Measurements from ENCODE around the gene VPS33A.
A peak's percentile ranks its signal among the peaks of the same experiment; 100 is the strongest.

The VPS33A gene

DNA sequence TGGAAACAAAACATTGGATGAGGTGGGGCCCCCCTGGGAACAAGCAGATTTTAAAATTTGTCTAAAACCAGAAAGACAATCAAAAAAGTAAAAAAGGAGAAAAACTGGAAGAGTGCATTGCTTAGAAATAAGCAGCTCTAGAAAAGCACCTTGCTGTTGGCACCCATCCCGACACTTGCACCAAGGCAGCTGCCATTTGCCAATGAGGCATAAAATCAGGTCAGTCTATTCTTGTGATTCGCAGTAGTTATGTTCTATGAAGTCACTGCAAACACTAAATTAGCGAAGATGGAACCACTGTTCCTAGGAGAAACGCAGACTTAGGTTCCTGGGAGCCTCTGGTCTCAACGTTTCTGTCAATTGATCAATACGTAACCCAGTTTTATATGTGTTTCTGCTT is 16.2 kb downstream of the VPS33A start:
- no peak for DNase-seq

DNA sequence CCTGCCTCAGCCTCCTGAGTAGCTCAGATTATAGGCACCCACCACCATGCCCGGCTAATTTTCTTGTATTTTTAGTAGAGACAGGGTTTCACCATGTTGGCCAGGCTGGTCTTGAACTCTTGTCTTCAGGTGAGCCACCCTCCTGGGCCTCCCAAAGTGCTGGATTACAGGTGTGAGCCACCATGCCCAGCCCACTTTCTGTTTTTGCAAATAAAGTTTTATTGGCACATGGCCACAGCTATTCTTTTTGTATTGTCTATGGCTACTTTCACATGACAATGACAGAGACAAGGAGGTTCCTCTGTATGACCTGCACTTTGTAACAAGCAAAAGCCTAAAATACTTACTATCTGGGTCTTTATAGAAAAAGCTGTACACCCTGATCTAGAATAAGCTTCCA is 20.7 kb downstream of the VPS33A start:
- DNase-seq: no peak

DNA sequence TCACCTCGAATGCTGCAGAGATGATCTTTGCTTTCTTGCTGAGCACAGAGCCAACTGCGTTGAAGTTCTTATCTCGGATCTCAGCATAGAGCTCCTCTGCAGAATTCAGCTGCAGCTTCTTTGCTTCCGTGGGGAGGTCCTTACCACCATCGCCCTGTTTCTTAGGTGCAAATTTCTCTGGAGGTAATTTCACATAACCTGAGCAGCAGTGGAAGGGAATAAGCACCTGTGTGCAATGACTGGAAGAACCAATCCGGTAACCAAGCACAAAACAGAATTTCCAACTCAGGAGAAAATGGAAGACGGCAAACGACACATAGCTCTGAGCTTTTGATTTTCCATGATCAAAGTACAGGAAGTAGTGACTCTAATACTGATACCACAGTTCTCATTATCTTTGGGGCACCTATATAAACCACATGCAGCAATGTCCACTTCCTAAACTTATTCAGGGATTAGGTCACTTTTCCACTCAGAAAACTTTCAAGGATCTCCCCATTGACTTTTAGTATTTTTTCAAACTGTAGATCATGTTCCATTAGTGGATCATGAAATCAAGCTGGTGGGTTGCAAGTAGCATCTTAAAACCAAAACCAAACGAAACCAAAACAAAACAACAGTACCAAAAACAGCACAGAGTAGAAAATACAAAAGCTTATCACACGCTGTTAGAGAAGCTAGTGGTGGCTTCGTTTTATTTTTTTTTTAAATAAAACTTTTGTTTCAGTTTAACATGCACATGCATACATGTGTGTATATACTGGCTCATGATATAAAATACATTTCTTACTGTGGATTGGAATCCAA is 21.5 kb downstream of the VPS33A start:
- peak in 3 of 6 experiments; percentile 53 to 71 (median 61) for DNase-seq

DNA sequence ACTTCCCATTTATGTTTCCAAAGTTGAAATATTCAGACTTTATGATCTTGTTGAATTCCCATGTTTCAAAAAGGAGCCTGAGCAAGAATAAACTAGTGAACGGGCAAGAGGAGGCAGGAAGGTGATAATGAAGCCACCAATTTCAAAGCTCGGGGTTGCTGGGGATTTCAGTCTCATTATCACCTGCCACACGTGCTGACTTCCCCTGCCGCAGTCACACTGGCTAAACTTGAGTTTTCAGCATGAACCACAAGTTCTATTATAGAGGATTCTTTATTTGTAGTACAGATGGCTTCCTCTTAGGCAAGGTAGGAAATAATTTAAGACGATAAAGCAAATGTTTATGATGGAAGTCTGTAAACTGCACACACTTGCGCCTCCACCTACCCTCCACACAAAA is 22.3 kb downstream of the VPS33A start:
- no peak for DNase-seq

DNA sequence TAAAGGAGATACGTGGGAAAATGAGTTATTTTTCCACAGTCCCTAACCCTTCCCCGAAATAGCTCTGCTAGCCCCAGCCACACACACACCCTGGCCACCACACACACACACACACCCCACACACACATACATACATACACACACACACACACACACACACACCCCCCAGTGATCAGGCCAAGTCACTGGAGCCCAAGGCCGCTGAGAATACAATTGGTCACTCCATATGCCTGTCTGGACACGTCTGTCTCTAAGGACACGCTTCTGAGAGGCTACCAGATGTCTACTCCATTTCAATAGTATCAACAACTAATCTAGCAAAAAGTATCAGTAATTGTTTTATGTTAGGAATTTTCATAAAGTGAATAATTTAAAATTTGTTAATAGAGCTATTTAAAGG is 27.4 kb downstream of the VPS33A start:
- DNase-seq: no peak

DNA sequence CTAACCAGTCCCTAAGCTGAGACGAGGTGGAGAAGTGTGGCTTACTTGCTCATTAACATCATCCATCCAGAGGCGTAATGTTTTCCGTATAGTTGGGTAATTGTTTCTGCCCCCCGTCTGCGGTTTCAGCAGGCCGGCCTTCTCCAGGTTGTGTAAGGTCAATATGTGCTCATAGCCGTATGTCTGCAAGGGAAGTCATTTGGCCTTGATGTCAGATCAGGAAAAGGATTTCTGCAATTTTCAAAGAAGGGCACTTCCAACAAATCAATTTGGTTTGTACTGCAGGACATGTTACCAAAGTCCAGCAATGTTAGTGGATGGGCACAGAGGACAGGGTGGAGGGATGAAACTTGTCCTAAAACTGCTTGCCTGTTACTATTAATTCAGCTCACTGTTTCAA is 30.6 kb downstream of the VPS33A start:
- no peak for DNase-seq

DNA sequence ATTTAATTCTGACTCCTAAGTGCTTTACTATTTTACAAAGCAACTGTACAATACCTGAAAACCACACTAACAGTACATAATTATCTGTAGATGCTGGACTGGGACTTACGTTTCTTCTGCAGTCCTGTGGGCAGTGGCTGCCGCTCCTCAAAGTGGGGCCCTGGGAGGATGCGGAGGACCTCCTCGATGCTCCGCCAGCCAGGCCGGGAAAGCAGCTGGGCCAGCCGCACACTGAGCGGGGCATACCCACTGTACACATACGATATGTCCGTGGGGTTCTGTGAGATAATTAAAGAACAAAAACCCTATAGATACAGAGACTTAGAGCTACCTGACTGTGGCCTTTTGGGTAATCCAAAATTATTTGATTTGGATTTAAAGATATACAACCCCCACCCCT is 33.6 kb downstream of the VPS33A start:
- no peak for DNase-seq

DNA sequence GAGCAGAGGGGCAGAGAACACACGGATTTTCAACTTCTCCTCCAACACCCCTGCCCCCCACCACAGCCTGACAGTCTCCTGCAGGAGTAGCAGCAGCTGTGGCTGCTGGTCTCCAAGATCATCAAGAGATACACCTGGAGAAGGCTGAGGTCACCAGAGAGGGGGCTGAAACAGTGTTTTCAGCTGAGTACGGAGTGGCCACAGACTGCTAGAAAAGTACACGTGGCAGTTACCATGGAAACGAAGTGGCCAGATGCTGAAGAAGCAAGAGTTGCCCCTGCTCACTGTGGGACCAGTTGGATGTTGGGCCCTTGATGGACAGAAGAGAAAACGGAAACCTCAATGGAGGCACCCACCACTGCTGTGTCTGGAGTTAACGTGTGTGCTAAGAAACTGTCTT is 35.5 kb downstream of the VPS33A start:
- DNase-seq: no peak

DNA sequence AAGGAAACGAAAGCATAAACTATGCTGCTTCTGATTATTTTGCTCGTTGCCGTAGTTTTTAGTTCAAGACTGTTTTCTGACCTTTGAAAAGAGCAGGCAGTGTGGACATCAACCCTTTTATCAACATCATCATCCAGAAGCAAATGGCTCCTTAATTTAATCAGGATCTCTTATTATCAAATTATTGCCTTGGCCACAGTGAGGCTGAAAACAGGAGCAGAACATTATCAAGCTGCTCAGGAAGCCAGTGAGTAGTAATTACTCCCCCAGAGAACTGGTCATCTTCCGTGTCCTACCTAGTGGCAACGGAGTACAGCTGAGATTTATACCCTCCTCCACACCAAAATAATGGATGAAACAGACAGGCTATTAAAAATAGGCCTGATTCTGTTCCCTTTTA is 38.2 kb downstream of the VPS33A start:
- no peak for DNase-seq

DNA sequence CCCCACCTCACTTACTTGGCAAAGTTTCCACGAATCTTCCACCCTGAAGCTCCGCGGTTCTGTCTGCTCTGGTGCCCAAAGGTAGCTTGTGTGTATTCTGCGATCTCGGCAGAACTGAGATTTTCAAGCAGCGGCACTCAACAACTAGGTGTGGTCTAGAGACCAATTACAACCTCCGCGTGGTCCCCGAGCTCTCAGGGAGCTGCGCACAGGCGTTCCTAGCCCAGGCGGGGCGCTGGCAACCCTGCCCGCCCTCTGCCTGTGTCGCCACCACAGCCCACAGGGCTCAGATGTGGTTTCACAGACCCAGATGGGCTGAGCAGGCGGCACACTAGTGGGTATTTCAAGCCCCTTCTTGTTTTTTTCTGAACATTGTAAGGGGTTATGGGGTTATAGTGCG is 39.0 kb downstream of the VPS33A start:
- no peak for DNase-seq

DNA sequence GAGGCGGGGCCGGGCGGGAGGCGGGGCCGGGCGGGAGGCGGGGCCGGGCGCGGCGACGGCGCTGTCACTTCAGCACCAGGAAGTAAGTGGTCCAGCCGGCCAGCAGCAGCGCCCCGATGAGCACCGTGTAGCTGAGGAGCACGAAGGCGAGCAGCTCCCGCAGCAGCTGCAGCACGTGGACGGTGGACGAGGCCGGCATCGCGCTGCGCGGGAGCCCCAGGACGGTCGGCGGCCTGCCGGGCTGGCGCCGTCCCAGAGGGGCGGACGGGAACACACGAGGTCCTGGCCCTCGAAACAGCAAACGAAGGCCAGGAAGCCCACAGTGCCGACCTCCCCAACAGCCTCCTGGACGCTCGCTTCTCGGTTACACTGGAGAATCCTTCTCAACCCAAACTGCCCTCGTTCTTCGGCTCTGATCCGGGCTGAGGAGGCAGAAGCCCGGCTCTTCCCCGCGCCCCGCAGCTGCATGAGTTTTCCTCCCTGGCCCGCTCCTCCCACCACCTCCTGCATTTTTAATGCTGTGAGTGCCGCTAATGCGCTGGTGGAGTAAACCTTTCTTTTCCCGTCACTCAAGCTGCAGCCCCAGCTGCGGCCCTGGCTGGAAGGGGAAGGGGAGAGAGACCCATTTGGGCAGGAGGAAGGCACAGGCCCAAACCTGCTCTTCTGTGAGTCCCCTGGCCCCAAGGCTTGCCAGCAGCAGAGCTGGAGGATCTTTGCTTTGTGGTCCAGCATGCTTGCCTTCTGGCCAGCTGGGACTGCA is 39.7 kb downstream of the VPS33A start:
- DNase-seq: no peak

DNA sequence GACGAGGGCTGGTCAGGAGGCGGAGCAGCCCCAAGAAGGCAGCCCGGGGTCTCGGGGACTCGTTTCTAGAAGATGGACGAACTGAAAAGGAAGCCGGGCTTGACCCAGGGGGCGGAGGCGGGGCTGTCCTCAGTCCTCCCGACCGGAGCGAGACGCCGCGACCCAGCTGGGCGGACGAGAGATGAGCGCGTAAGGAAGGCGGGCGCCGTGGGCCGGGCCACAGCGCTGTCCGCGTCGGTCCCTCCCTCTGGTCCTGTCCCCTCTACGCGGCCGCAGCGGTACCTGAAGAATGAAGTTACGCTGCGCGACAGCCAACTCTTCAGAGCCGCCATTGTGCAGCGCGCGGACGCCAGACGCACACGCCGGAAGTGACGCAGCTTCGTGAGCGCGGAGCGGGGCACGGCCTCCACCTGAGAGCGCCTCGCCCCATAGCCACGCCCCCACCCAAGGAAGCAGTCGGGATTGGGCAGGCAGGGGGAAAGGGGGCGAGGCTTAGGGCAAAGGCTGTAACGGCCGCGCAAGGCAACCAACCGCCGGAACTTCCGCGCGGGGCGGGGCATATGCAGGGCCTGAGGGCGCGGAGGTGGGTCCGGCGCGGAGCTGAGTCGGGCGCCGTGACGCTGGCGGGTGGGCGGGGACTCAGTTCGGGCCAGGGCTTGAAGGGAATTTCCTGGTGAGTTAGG is 40.5 kb downstream of the VPS33A start, which contains the start of gene DIABLO:
Gene DIABLO (minus strand): TSS at position 370 of the 683 bp plus-strand sequence. CDS start 38 bp downstream, at position 332.
- DNase-seq: peak; percentile 98 to 100 (median 100)

DNA sequence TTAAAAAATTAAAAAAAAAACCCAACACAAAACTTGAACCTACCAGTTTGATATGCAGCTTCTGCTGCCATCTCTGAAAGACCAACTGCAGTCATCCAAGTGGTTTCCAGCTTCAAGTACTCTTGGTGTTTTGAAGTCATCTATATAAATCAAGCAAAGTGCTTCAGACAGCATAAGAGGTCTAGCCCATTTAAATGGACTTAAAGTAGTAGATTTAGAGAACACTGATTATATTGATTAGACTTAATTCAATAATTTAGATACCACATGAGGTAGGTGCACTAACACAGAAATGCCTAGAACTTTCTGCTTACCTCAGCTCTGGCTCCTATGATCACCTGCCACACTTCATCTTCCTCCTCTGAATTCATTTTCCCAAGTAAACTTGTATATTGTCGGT is 49.8 kb downstream of the VPS33A start:
- no peak for DNase-seq

DNA sequence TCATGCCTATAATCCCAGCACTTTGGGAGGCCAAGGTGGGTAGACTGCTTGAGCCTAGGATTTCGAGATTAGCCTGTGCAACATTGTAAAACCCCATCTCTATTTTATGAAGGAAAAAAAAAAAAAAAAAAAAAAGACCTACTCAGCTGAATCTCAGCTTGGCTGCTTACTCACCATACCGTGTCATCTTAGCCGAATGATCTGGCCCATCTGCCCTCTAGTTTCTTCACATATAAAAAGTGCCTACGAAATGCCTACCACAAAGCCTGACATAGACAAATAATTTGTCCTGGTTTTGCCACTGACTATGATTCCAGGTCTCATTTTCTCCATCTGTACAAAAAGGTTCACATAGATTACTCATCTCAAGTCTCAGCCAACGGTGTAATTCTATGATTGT is 50.5 kb downstream of the VPS33A start:
- no peak for DNase-seq

DNA sequence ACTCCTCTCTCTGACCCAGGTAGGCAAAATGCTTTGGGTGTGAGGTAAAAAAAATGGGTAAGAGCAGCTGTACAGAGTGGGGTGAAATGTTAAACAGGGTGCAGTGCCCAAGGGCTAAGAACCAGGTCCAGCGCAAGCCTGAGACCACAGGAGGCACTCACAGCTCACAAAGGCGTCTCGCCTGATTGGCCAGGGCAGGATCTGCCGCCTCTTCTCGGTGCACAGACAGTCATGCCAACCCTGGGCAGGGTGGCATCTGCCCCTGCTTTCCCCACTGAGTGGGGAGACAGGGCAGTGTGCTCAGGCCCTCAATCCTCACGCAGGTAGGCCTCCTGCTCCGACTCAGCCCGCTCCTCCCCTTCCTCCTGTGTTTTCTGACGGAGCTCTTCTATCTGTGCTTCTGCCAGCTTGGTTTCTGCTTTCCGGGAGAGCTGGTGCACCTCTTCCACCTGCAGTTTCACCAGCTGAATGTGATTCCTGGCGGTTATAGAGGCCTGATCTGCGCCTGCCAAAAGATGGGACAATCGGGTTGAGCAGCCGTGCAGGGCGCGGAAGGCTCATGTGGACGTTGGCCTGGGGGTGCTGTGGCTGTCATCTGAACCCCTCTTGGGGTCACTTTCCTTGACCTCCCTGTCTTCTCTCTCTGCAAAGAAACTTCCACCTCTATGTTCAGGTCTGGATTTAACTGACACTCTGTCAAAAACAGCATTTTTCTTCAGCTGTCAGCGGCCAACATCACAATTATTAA is 58.0 kb downstream of the VPS33A start:
- DNase-seq: no peak

DNA sequence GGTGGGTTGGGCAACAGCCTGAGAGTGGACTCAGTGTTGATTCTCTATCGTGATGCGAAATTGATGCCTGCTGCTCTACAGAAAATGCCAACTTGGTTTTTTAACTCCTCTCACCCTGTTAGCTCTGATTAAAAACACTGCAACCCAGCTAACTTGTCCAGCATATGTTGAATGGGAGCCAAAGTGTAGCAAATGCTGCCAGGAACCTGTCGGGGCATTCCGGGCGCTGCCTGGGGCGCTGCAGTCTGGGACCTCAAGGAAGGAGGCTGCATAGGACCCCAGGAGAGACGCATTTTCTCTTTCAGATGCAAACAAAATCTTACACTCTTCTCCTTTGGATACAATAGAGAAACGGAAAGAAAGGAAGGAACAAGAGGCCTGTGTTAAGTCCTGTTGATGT is 58.9 kb downstream of the VPS33A start:
- no peak for DNase-seq

DNA sequence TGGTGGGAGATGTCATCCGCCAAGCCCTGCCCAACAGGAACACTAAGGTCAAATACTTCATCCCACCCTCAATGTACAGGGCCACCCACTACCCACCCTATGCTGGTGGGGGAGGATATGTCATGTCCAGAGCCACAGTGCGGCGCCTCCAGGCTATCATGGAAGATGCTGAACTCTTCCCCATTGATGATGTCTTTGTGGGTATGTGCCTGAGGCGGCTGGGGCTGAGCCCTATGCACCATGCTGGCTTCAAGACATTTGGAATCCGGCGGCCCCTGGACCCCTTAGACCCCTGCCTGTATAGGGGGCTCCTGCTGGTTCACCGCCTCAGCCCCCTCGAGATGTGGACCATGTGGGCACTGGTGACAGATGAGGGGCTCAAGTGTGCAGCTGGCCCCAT is 59.3 kb downstream of the VPS33A start:
- no peak for DNase-seq

DNA sequence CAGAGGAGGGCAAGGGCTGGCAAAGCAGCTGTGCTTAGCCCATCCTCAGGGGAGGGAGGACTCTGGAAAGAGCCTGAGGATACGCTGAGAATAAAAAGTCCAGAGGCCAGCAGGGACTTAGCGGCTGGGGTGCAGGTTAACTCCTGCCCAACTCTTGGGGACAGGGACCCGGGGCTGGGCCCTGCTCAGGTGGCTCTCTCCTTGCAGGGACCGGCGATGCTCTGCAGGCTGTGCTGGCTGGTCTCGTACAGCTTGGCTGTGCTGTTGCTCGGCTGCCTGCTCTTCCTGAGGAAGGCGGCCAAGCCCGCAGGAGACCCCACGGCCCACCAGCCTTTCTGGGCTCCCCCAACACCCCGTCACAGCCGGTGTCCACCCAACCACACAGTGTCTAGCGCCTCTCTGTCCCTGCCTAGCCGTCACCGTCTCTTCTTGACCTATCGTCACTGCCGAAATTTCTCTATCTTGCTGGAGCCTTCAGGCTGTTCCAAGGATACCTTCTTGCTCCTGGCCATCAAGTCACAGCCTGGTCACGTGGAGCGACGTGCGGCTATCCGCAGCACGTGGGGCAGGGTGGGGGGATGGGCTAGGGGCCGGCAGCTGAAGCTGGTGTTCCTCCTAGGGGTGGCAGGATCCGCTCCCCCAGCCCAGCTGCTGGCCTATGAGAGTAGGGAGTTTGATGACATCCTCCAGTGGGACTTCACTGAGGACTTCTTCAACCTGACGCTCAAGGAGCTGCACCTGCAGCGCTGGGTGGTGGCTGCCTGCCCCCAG is 60.0 kb downstream of the VPS33A start:
- DNase-seq: no peak

DNA sequence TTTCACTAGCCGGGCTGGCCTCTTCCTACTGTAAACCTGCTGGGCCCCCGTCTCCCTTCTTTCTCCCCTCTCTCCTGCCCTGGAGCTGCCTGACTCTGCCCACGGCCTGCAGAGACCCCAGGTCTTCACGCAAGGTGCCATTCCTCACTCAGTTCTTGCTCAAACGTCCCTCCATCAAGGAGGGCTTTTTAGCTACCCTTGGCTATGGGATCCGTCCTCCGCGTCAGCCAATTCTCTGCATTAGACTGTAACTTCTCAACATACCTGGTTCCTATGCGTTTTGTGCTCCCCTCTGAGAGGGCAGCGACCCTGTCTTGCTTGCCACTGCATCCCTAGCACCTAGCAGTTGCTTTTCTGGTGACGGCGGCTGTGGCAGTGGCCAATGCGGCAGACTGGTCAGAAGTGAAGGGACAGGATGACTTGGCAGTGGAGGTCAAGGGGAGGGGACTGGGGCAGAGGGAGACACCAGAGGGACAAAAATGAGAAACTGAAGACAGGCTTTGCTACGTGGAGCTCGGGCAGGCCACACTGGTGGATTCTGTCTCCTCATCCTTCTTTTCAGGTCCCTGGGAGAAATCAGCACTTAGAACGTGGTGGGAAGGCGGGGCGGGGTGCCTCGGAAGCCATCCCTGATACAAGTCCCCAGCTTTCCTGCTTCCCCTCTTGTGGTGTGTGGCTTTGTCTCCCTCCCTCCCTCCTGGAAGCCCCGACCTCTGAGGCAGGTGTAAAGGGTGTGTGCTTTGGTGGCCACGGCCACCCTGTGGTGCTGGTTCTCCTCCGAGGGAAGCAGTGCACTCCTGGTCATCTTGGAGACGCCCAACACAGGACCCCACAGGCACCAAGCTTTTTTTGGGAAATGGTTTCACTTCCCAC is 61.0 kb downstream of the VPS33A start:
- DNase-seq: no peak

DNA sequence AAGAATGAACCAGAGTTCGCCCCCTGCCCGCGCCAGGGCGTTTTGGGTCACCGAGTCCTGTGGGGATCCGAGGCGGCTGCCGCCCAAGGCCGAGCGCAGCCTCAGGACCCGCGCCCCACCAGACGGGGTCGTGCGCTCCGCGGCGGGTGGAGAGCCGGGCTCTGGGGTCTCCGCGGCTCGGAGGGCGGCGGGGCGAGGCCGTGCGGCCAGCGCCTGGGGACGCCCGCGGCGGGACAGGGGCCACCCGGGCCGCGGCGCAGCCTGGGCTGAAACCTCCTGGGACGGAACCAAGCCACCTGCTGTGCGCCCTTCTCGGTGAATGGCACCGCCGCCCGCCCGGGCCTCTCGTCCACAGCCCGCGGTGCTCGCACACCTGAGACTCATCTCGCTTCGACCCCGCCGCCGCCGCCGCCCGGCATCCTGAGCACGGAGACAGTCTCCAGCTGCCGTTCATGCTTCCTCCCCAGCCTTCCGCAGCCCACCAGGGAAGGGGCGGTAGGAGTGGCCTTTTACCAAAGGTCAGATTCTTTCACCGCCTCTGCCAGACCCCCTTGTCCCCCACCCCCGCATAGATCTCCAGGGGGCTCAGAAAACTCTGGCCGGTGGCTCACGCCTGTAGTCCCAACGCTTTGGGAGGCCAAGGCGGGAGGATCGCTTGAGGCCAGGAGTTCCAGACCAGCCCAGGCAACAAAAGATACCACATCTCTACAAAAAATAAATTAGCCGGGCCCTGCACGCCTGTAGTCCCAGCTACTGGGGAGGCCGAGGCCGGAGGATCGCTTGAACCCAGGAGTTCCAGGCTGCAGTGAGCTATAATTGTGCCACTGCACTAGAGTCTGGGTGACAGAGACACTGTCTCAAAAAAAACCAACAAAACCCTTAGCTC is 61.9 kb downstream of the VPS33A start:
- peak in 2 of 6 experiments; percentile 16 to 27 for DNase-seq
